GM12891 (cell line): ENCODE data around the gene MTSS2.

ENCODE experiments used
- POLR2A ChIP-seq: IDR thresholded peaks from 2 replicates; pipeline ENCODE4 v1.6.1; 2011; ENCODE audit warnings: low read depth, low read length, control low read depth
- POLR2AphosphoS5 ChIP-seq: IDR thresholded peaks from 2 replicates; pipeline ENCODE4 v1.6.1; 2011; ENCODE audit warnings: low read depth, low read length, control low read depth
- SPI1 ChIP-seq: IDR thresholded peaks from 2 replicates; pipeline ENCODE4 v1.6.1; 2011; ENCODE audit warnings: low read depth, low read length, control low read depth

DNA sequence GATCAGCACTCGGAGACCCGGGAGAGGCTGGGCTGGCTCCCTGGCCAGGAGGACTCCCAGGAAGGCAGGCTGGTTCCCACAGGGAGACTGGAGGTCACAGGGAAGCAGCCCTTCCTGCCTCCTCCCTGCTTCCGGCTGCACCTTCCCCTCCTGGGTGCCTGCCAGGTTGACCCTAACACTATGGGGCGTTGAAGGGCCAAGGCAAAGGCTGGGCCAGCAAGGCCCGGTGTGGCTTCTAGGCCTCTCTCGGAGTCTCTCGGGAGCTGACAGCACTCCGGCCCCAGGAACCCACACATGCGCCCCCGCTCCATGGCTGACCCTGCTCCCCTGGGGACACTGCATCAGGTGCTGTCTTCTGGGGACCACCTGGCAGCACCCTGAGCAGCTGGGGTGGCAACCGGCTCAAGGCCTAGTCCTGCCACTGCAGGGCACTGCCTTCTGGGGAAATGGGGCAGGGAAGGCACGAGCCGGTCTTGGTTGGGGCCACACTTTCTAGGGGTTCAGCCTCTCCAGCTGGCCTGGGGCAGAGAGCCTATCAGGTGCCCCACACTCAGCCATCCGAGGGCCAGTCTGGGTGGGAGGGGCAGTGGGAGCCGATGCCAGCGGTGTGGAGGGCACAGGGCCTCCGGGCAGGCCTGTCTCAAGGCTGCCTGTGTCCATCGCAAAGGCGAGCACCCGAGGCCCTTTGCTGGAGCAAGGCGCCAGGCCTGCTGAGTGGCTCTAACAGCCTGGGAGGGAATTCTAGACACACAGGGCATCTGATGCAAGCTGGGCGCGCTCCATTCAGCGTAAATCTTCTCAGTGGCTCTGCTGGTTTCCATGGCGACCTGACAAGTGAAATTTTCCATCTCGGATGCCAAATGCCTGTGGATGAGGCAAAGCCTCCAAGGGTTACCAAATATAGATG, 5.6 kb upstream of the MTSS2 start:
- TF ChIP-seq POLR2A (no peak), POLR2AphosphoS5 (no peak), SPI1 (no peak)
